LNCAP (cell line): ENCODE results near the gene CYP4B1.

Source experiments
- CTCF ChIP-seq: fragments of 450-650 bp; IDR thresholded peaks from 2 replicates; pipeline ENCODE4 v1.5.1; 2017; ENCODE audit warnings: mild to moderate bottlenecking

Gene CYP4B1

GRCh38 chr1:46813858-46814396 is 15.1 kb downstream of the CYP4B1 start:
- TF ChIP-seq CTCF = no peak

- TF ChIP-seq CTCF = no peak
These were observed 16.3 kb downstream of the CYP4B1 start for GRCh38 chr1:46815133-46815532.

- no peak for TF ChIP-seq CTCF
These were observed 18.1 kb downstream of the CYP4B1 start for GRCh38 chr1:46816930-46817329.

GRCh38 chr1:46817814-46818213 is 19.0 kb downstream of the CYP4B1 start:
- TF ChIP-seq CTCF = no peak

GRCh38 chr1:46818591-46818990 is 19.7 kb downstream of the CYP4B1 start:
- no peak for TF ChIP-seq CTCF

- TF ChIP-seq CTCF = no peak
These were observed 20.5 kb downstream of the CYP4B1 start for GRCh38 chr1:46819335-46819734.

GRCh38 chr1:46820076-46820475 is 21.2 kb downstream of the CYP4B1 start:
- no peak for TF ChIP-seq CTCF

- no peak for TF ChIP-seq CTCF
These were observed 21.8 kb downstream of the CYP4B1 start for GRCh38 chr1:46820560-46821060.
